GM12878 (cell line): ENCODE measurements around the gene CDH20. TPM values are rescaled to one million over a fixed set of nuclear protein-coding genes. Genes with fewer than 3 reads are reported as not detected.

Source experiments
- ATAC-seq: fragments of 200-7000 bp; cut with Tn5 transposase; 3 replicates; pipeline ENCODE4 v1.9.1; 2020; ENCODE audit warnings: mild to moderate bottlenecking, moderate library complexity
- BruUV-seq: library from RNA; stranded (reverse); fragments of 400-500 nt; replicated peaks from 2 replicates; lab custom pipeline; 2021; lab: Mats Ljungman, UMichigan
- CTCF ChIA-PET: fragments of 300-600 bp; sonication (Branson Sonifier 250); formaldehyde crosslinking; extraction: SDS; loops from one replicate; lab custom pipeline; 2021; ENCODE audit warnings: inconsistent platforms; lab: Yijun Ruan, JAX
- POLR2A ChIA-PET: fragments of 350-600 bp; formaldehyde crosslinking; extraction: SDS; loops from one replicate; lab custom pipeline; 2021; ENCODE audit warnings: inconsistent platforms; lab: Charles Lee
- RAD21 ChIA-PET: fragments of 300-600 bp; sonication (Branson Sonifier 250); formaldehyde crosslinking; loops from one replicate; lab custom pipeline; 2023; ENCODE audit warnings: antibody characterized with exemption; ENCODE audit not compliant: unreplicated experiment; lab: Charles Lee
- SMC1A ChIA-PET: fragments of 300-600 bp; sonication (Branson Sonifier 250); formaldehyde crosslinking; loops from one replicate; lab custom pipeline; 2023; ENCODE audit not compliant: unreplicated experiment, uncharacterized antibody; lab: Charles Lee
- DNase-seq: peaks from one replicate; pipeline ENCODE4 v3.0.0-alpha.2; 2011; ENCODE audit warnings: low read depth, low spot score
- FAIRE-seq: peaks from 3 replicates; lab custom pipeline; 2011; peaks lifted over from hg19 to GRCh38; lab: Jason Lieb, UNC
- H2AFZ ChIP-seq: 2 replicates; pipeline ENCODE4 v1.6.0; 2011; ENCODE audit warnings: low read depth, low read length, control low read depth; ENCODE audit not compliant: control insufficient read depth
- H3K27ac ChIP-seq: 2 replicates; pipeline ENCODE4 v1.5.1; 2011; ENCODE audit warnings: control low read depth; ENCODE audit not compliant: control insufficient read depth, insufficient read depth
- H3K27me3 ChIP-seq, 2 experiments: replicated peaks in 1 of 2; 2 replicates each; pipeline versions ENCODE4 v1.6.0 to v1.6.1; 2011; ENCODE audit warnings: low read length in 1 of 2; ENCODE audit not compliant: control insufficient read depth in 2 of 2, insufficient read depth in 2 of 2
- H3K36me3 ChIP-seq, 2 experiments: 2 replicates each; pipeline ENCODE4 v1.5.1; 2011; ENCODE audit warnings: low read length in 1 of 2; ENCODE audit not compliant: control insufficient read depth in 2 of 2, insufficient read depth in 2 of 2
- H3K4me1 ChIP-seq: 2 replicates; pipeline ENCODE4 v1.6.1; 2011; ENCODE audit warnings: mild to moderate bottlenecking, low read length, moderate library complexity, mixed read lengths; ENCODE audit not compliant: control insufficient read depth, insufficient read depth
- H3K4me2 ChIP-seq: 2 replicates; pipeline ENCODE4 v1.6.0; 2011; ENCODE audit warnings: control low read depth; ENCODE audit not compliant: control insufficient read depth, insufficient read depth
- H3K4me3 ChIP-seq: fragments of 200-600 bp; sonication (generic); 2 replicates; pipeline ENCODE4 v1.5.1; 2016
- H3K79me2 ChIP-seq: 2 replicates; pipeline ENCODE4 v1.6.0; 2011; ENCODE audit warnings: low read length; ENCODE audit not compliant: control insufficient read depth, insufficient read depth
- H3K9ac ChIP-seq: 2 replicates; pipeline ENCODE4 v1.8.0; 2011; ENCODE audit warnings: low read length, control low read depth, mixed read lengths; ENCODE audit not compliant: control insufficient read depth, insufficient read depth
- H3K9me3 ChIP-seq: replicated peaks from 3 replicates; pipeline ENCODE4 v1.5.1; 2011; ENCODE audit warnings: mild to moderate bottlenecking, low read length; ENCODE audit not compliant: control insufficient read depth, insufficient read depth
- H4K20me1 ChIP-seq: 2 replicates; pipeline ENCODE4 v1.6.0; 2011; ENCODE audit not compliant: control insufficient read depth, insufficient read depth
- BRCA1 ChIP-seq: IDR thresholded peaks from 2 replicates; pipeline ENCODE4 v1.6.1; 2011; ENCODE audit warnings: low read depth, low read length, improper control_type of control experiment
- CHD2 ChIP-seq: IDR thresholded peaks from 2 replicates; pipeline ENCODE4 v1.6.1; 2011; ENCODE audit warnings: low read depth, low read length, improper control_type of control experiment, borderline replicate concordance
- EGR1 ChIP-seq, 2 experiments: IDR thresholded peaks; 1 replicate in 1 of 2; 2 replicates in 1 of 2; pipeline ENCODE4 v1.6.1; 2011 to 2012; ENCODE audit warnings: low read depth in 2 of 2, low read length in 2 of 2, borderline replicate concordance in 1 of 2, mild to moderate bottlenecking in 1 of 2, moderate library complexity in 1 of 2
- GATAD2B ChIP-seq: fragments of 450-650 bp; conservative IDR thresholded peaks from 2 replicates; pipeline ENCODE4 v1.6.1; 2017; ENCODE audit warnings: low read depth, mild to moderate bottlenecking, moderate library complexity
- HDGF ChIP-seq: fragments of 450-650 bp; IDR thresholded peaks from 2 replicates; pipeline ENCODE4 v1.6.1; 2016; ENCODE audit warnings: antibody characterized with exemption
- NR2C1 ChIP-seq: fragments of 450-650 bp; IDR thresholded peaks from 2 replicates; pipeline ENCODE4 v1.6.1; 2017; ENCODE audit warnings: antibody characterized with exemption, mild to moderate bottlenecking, moderate library complexity
- NR2C2 ChIP-seq: IDR thresholded peaks from 2 replicates; pipeline ENCODE4 v1.6.1; 2011; ENCODE audit warnings: borderline replicate concordance, low read depth; ENCODE audit not compliant: control insufficient read depth, insufficient read length
- PML ChIP-seq: IDR thresholded peaks from 2 replicates; pipeline ENCODE4 v1.6.1; 2012; ENCODE audit warnings: low read length, inconsistent platforms
- POLR2A ChIP-seq: IDR thresholded peaks from 2 replicates; pipeline ENCODE4 v1.6.1; 2011; ENCODE audit warnings: low read depth, mild to moderate bottlenecking, low read length
- SIX5 ChIP-seq: IDR thresholded peaks from 2 replicates; pipeline ENCODE4 v1.6.1; 2011; ENCODE audit warnings: mild to moderate bottlenecking, low read depth, low read length, moderate library complexity; ENCODE audit not compliant: severe bottlenecking
- SMAD1 ChIP-seq: fragments of 450-650 bp; IDR thresholded peaks from 2 replicates; pipeline ENCODE4 v1.6.1; 2018; ENCODE audit warnings: mild to moderate bottlenecking, low read depth; ENCODE audit not compliant: partially characterized antibody
- SMC3 ChIP-seq: IDR thresholded peaks from 2 replicates; pipeline ENCODE4 v1.6.1; 2011; ENCODE audit warnings: low read length, improper control_type of control experiment, borderline replicate concordance
- SRF ChIP-seq, 2 experiments: IDR thresholded peaks; 2 replicates each; pipeline ENCODE4 v1.6.1; 2011; ENCODE audit warnings: low read depth in 2 of 2, low read length in 2 of 2, mild to moderate bottlenecking in 1 of 2, moderate library complexity in 1 of 2
- STAT3 ChIP-seq: IDR thresholded peaks from 2 replicates; pipeline ENCODE4 v1.6.1; 2011; ENCODE audit warnings: low read depth, low read length, improper control_type of control experiment
- WGBS: methylation state at CpG from one replicate; pipeline ENCODE4 v1.1.6; 2016; ENCODE audit warnings: low lambda C conversion rate; ENCODE audit not compliant: insufficient replicate concordance, insufficient coverage; ENCODE audit errors: missing lambda C conversion rate; 5-methylcytosine and 5-hydroxymethylcytosine counted together
- in situ Hi-C: fragments of 300-500 bp; cut with MboI; formaldehyde crosslinking; loops from 9 replicates; pipeline ENCODE4 v1.14.3; 2018; ENCODE audit warnings: mixed read lengths
- intact Hi-C: fragments of 100-400 bp; cut with micrococcal nuclease; formaldehyde crosslinking; loops from one replicate; pipeline ENCODE4 v1.14.2; 2022; ENCODE audit not compliant: unreplicated experiment
- polyA plus RNA-seq, 11 experiments: library from polyadenylated mRNA; depleted of rRNA in 4 of 11; unstranded in 6 of 11; stranded (reverse) in 5 of 11; fragments of >200 nt; fragmentation: Nextera tagmentation in 4 of 11; fragmentation: Illumina TruSeq in 1 of 11; extraction: Ambion mirVana in 4 of 11; extraction: Trizol in 1 of 11; gene quantifications; 1 replicate in 1 of 11; 2 replicates in 10 of 11; pipeline versions ENCODE4 v1.2.1 to v1.2.3, GENCODE V29; 2011 to 2016; ENCODE audit warnings: inconsistent platforms in 2 of 11, missing spikeins in 2 of 11, low read depth in 1 of 11
- total RNA-seq, 4 experiments: library from RNA; depleted of rRNA in 3 of 4; stranded (reverse); fragments of >200 nt in 3 of 4; fragmentation: Illumina TruSeq in 1 of 4; extraction: Trizol in 1 of 4; gene quantifications; 2 replicates each; pipeline versions ENCODE4 v1.2.1 to v1.2.3, GENCODE V29; 2013 to 2021
- TF ChIP-seq, protein P1 (sequence below), 3 experiments: IDR thresholded peaks in 2 of 3; conservative IDR thresholded peaks in 1 of 3; 2 replicates each; pipeline ENCODE4 v1.5.1; 2011; ENCODE audit warnings: low read depth in 3 of 3, low read length in 3 of 3, mild to moderate bottlenecking in 3 of 3, control low read depth in 2 of 3, moderate library complexity in 2 of 3, inconsistent platforms in 1 of 3, mixed read lengths in 1 of 3; ENCODE audit not compliant: control insufficient read depth in 2 of 3, insufficient read depth in 1 of 3; ENCODE audit errors: extremely low read depth in 1 of 3
- TF ChIP-seq, protein P2 (sequence below): IDR thresholded peaks from 2 replicates; pipeline ENCODE4 v1.6.1; 2012; ENCODE audit warnings: low read depth, low read length, improper control_type of control experiment

CDH20 gene
- total and polyA plus RNA-seq, 10 of the 15 experiments (the other 5 are each of a cell fraction or from before 2014, with no cell fraction given) = not detected

GRCh38 chr18:61545281-61546245 lies 212.3 kb downstream of the CDH20 start (continued):
- TF ChIP-seq CHD2 = no peak
- TF ChIP-seq, protein P1, sequence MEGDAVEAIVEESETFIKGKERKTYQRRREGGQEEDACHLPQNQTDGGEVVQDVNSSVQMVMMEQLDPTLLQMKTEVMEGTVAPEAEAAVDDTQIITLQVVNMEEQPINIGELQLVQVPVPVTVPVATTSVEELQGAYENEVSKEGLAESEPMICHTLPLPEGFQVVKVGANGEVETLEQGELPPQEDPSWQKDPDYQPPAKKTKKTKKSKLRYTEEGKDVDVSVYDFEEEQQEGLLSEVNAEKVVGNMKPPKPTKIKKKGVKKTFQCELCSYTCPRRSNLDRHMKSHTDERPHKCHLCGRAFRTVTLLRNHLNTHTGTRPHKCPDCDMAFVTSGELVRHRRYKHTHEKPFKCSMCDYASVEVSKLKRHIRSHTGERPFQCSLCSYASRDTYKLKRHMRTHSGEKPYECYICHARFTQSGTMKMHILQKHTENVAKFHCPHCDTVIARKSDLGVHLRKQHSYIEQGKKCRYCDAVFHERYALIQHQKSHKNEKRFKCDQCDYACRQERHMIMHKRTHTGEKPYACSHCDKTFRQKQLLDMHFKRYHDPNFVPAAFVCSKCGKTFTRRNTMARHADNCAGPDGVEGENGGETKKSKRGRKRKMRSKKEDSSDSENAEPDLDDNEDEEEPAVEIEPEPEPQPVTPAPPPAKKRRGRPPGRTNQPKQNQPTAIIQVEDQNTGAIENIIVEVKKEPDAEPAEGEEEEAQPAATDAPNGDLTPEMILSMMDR (IDR thresholded peaks at IDR 0.05 in 2 of 3, conservative IDR thresholded peaks at IDR 0.05 in 1 of 3; ENCODE audit: control insufficient read depth in 2 of 3, extremely low read depth in 1 of 3, insufficient read depth in 1 of 3, low read depth in 3 of 3, low read length in 3 of 3) = no peak
- no peak for TF ChIP-seq POLR2A
- no peak for TF ChIP-seq SMC3
- TF ChIP-seq PML = no peak

GRCh38 chr18:61546590-61546989 lies 213.4 kb downstream of the CDH20 start:
- FAIRE-seq = no peak
- WGBS = 16% methylated on average over 3 of the region's 3 CpGs

More at GRCh38 chr18:61546590-61546989, 213.4 kb downstream of the CDH20 start:
- H3K9me3 ChIP-seq = no peaks in the 10 kb centered on the region
- CTCF ChIA-PET = no interaction called here
- no peaks in the 10 kb centered on the region for H3K36me3 ChIP-seq
- H3K4me1 ChIP-seq = no peaks in the 10 kb centered on the region
- H3K79me2 ChIP-seq = no peaks in the 10 kb centered on the region
- DNase-seq = no peak
- no peak for TF ChIP-seq NR2C2
- TF ChIP-seq SMC3 = no peak
- TF ChIP-seq SRF (IDR thresholded peaks at IDR 0.05; ENCODE audit: low read depth in 2 of 2, low read length in 2 of 2) = no peak
- TF ChIP-seq SIX5 = no peak
- TF ChIP-seq EGR1 (IDR thresholded peaks at IDR 0.05; ENCODE audit: borderline replicate concordance in 1 of 2, low read depth in 2 of 2, low read length in 2 of 2) = no peak
- no peak for TF ChIP-seq STAT3
- no peak for TF ChIP-seq SMAD1
- no peak for TF ChIP-seq BRCA1
- TF ChIP-seq, protein P2, sequence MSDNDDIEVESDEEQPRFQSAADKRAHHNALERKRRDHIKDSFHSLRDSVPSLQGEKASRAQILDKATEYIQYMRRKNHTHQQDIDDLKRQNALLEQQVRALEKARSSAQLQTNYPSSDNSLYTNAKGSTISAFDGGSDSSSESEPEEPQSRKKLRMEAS = no peak
- no peak for TF ChIP-seq NR2C1
- TF ChIP-seq HDGF = no peak
- TF ChIP-seq GATAD2B = no peak
- TF ChIP-seq, all 136 proteins: peak for 0
- H3K27me3 ChIP-seq = peaks cover 0 to 1% of the 10 kb centered on the region in 2 experiments; a peak in 2 of 4 replicates
- BruUV-seq = no TSS peak
- ChIA-PET RAD21 (no interaction called here), SMC1A (no interaction called here), POLR2A (no interaction called here)
- no peak overlapping the region for H3K27ac ChIP-seq
- H2AFZ ChIP-seq = no peak overlapping the region
- no peak for ATAC-seq
- H3K4me3 ChIP-seq = no peak overlapping the region
- in situ Hi-C loops (no loop called here), intact Hi-C loops (no loop called here)
- H4K20me1 ChIP-seq = no peaks in the 10 kb centered on the region
- no peak overlapping the region for H3K9ac ChIP-seq
- H3K4me2 ChIP-seq = no peak overlapping the region
